ENCODE measurements around the gene TEX36. TPM values are rescaled to one million over a fixed set of nuclear protein-coding genes. Genes with fewer than 3 reads are reported as not detected.

The TEX36 gene
- total and polyA plus RNA-seq, 9 of the 15 experiments (the other 6 are each of a cell fraction or from before 2014, with no cell fraction given) = 0.10 to 0.82 (median 0.15) TPM; not detected in 6

DNA sequence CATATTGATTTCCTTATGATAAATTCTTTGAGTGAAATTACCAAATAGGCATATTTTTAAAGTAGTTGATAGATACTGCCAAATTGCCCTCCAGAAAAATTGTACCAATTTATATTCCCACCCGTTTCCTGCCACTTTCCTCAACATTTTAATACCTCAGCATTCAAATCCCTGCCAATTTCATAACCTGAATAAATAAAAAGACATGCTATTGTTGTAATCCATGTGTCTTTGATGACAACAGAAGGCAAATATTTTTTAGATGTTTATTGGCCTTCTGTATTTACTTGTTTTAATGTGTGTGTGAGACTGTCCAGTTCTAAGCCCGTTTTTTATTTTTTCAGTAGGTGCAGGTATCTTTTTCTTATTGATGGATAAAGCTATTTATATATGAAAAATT is 71.7 kb downstream of the TEX36 start:
- Histone ChIP-seq H3K4me1 (replicated peaks in 1 of 2; ENCODE audit: control insufficient read depth in 2 of 2, insufficient read depth in 2 of 2, low read length in 2 of 2) (no peaks in the 10 kb centered on the region; a peak in 1 of 5 replicates), H4K20me1 (replicated peaks; ENCODE audit: control insufficient read depth, insufficient read depth, low read length) (no peaks in the 10 kb centered on the region), H2AFZ (ENCODE audit: low read depth, low read length) (no peak overlapping the region), H3K4me2 (ENCODE audit: insufficient read depth, low read length) (no peak overlapping the region), H3K4me3 (no peak overlapping the region), H3K9me3 (replicated peaks; ENCODE audit: control insufficient read depth, insufficient read depth, low read depth, low read length) (no peaks in the 10 kb centered on the region; the same call in 1 of the 2 replicates), H3K9ac (ENCODE audit: insufficient read depth in 1 of 2, low read depth in 2 of 2, low read length in 2 of 2) (no peak overlapping the region), H3K27me3 (ENCODE audit: control insufficient read depth in 2 of 2, insufficient read depth in 2 of 2, low read length in 2 of 2) (peaks cover 0 to 5% of the 10 kb centered on the region in 2 experiments; a peak in 3 of 5 replicates), H3K36me3 (ENCODE audit: control insufficient read depth, insufficient read depth, low read length) (no peaks in the 10 kb centered on the region), H3K79me2 (ENCODE audit: control insufficient read depth, insufficient read depth, low read length) (no peaks in the 10 kb centered on the region), H3K9me1 (ENCODE audit: control insufficient read depth, insufficient read depth, low read length) (no peaks in the 10 kb centered on the region), H3K27ac (ENCODE audit: extremely low read depth, low read depth, low read length) (no peak overlapping the region)
- in situ Hi-C loops (cut with MboI) = no loop called here
- no TSS peak for BruUV-seq (replicated peaks)
- ATAC-seq (no peak), FAIRE-seq (no peak), DNase-seq (ENCODE audit: extremely low read depth in 1 of 4, low spot score in 3 of 4) (no peak)
- 0% methylated on average over 2 of the region's 2 CpGs for WGBS (ENCODE audit: insufficient coverage, low coverage, missing lambda C conversion rate)
- TF ChIP-seq MYBL2 (IDR thresholded peaks at IDR 0.05; ENCODE audit: low read depth) (no peak), MYBL2 (CRISPR knock-in tag; IDR thresholded peaks at IDR 0.05; ENCODE audit: borderline replicate concordance) (no peak)
- ChIA-PET CTCF (ENCODE audit: low intra/inter-chr PET ratio) (no interaction called here), POLR2A (no interaction called here)
- intact Hi-C loops (cut with micrococcal nuclease) = no loop called here

DNA sequence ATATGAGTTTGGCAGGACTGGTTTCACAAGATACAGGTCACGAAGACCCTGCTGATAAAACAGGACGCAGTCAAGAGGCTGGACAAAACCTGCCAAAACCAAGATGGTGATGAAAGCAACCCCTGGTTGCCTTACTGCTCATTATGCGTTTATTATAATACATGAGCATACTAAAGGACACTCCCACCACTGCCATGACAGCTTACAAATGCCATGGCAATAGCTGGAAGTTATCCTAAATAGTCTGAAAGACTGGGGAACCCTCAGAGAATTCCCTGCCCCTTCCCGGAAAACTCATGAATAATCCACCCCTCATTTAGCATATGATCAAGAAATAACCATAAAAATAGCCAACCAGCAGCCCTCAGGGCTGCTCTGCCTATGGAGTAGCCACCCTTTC is 73.1 kb downstream of the TEX36 start:
- Histone ChIP-seq H3K4me1 (replicated peaks in 1 of 2; ENCODE audit: control insufficient read depth in 2 of 2, insufficient read depth in 2 of 2, low read length in 2 of 2) (peaks cover 0 to 2% of the 10 kb centered on the region in 2 experiments; a peak in 1 of 5 replicates), H3K36me3 (ENCODE audit: control insufficient read depth, insufficient read depth, low read length) (no peaks in the 10 kb centered on the region), H3K4me2 (ENCODE audit: insufficient read depth, low read length) (no peak overlapping the region), H3K27me3 (ENCODE audit: control insufficient read depth in 2 of 2, insufficient read depth in 2 of 2, low read length in 2 of 2) (peaks cover 0 to 5% of the 10 kb centered on the region in 2 experiments; a peak in 3 of 5 replicates), H3K9me3 (replicated peaks; ENCODE audit: control insufficient read depth, insufficient read depth, low read depth, low read length) (no peaks in the 10 kb centered on the region; the same call in 1 of the 2 replicates), H3K79me2 (ENCODE audit: control insufficient read depth, insufficient read depth, low read length) (no peaks in the 10 kb centered on the region), H3K4me3 (no peak overlapping the region), H3K9me1 (ENCODE audit: control insufficient read depth, insufficient read depth, low read length) (no peaks in the 10 kb centered on the region), H3K27ac (ENCODE audit: extremely low read depth, low read depth, low read length) (no peak overlapping the region), H2AFZ (ENCODE audit: low read depth, low read length) (no peak overlapping the region), H3K9ac (ENCODE audit: insufficient read depth in 1 of 2, low read depth in 2 of 2, low read length in 2 of 2) (no peak overlapping the region), H4K20me1 (replicated peaks; ENCODE audit: control insufficient read depth, insufficient read depth, low read length) (no peaks in the 10 kb centered on the region)
- CTCF ChIA-PET (ENCODE audit: low intra/inter-chr PET ratio) = no interaction called here
- POLR2A ChIA-PET = no interaction called here
- ATAC-seq (no peak), FAIRE-seq (no peak), DNase-seq (ENCODE audit: extremely low read depth in 1 of 4, low spot score in 3 of 4) (no peak)
- intact Hi-C loops (cut with micrococcal nuclease) (no loop called here), in situ Hi-C loops (cut with MboI) (no loop called here)
- no peak for TF ChIP-seq JUND (IDR thresholded peaks at IDR 0.05; ENCODE audit: borderline replicate concordance, low read depth, low read length)
- no peak for TF ChIP-seq JUND (tag; IDR thresholded peaks at IDR 0.05; ENCODE audit: borderline replicate concordance, low read depth, low read length)
- TF ChIP-seq ZNF717 (CRISPR knock-in tag; IDR thresholded peaks at IDR 0.05) = no peak
- TF ChIP-seq ZNF239 (CRISPR knock-in tag; IDR thresholded peaks at IDR 0.05) = no peak
- no peak for TF ChIP-seq NFATC3 (IDR thresholded peaks at IDR 0.05)
- TF ChIP-seq SAFB2 (IDR thresholded peaks at IDR 0.05; ENCODE audit: borderline replicate concordance, low read depth, low read length, severe bottlenecking) = no peak
- 0% methylated on average over 4 of the region's 4 CpGs for WGBS (ENCODE audit: insufficient coverage, low coverage, missing lambda C conversion rate)
- no TSS peak for BruUV-seq (replicated peaks)
